ENCODE data around the gene PLEKHM1.
A peak's percentile ranks its signal among the peaks of the same experiment; 100 is the strongest.

PLEKHM1 gene

GRCh38 chr17:45429339-45430005, 61.0 kb downstream of the PLEKHM1 start:
- no peak for DNase-seq (ENCODE audit: low read depth)
- no peak for TF ChIP-seq CTCF (IDR thresholded peaks at IDR 0.05; ENCODE audit: low read depth, low read length)
- TF ChIP-seq MYC (IDR thresholded peaks at IDR 0.05; ENCODE audit: low read depth, low read length), result no peak
- no peak for TF ChIP-seq MAX (IDR thresholded peaks at IDR 0.05; ENCODE audit: low read depth, low read length)
- no peak for TF ChIP-seq POLR2A (IDR thresholded peaks at IDR 0.05; ENCODE audit: extremely low read depth, insufficient read length)
- H3K4me3 ChIP-seq (ENCODE audit: low read depth, low read length), result no peak overlapping the region

- no peak overlapping the region for H3K4me3 ChIP-seq (ENCODE audit: low read depth, low read length)
Measured at GRCh38 chr17:45428931-45429338, 61.6 kb downstream of the PLEKHM1 start.

GRCh38 chr17:45428050-45428617, 62.4 kb downstream of the PLEKHM1 start:
- no peak overlapping the region for H3K4me3 ChIP-seq (ENCODE audit: low read depth, low read length)
- TF ChIP-seq CTCF (IDR thresholded peaks at IDR 0.05; ENCODE audit: low read depth, low read length), result peak; percentile 94
- no peak for TF ChIP-seq POLR2A (IDR thresholded peaks at IDR 0.05; ENCODE audit: extremely low read depth, insufficient read length)
- no peak for TF ChIP-seq MYC (IDR thresholded peaks at IDR 0.05; ENCODE audit: low read depth, low read length)
- TF ChIP-seq MAX (IDR thresholded peaks at IDR 0.05; ENCODE audit: low read depth, low read length), result no peak
- DNase-seq (ENCODE audit: low read depth), result peak; percentile 87

More at GRCh38 chr17:45428931-45429338, 61.6 kb downstream of the PLEKHM1 start:
- TF ChIP-seq MYC (IDR thresholded peaks at IDR 0.05; ENCODE audit: low read depth, low read length) (no peak), CTCF (IDR thresholded peaks at IDR 0.05; ENCODE audit: low read depth, low read length) (no peak), POLR2A (IDR thresholded peaks at IDR 0.05; ENCODE audit: extremely low read depth, insufficient read length) (no peak), MAX (IDR thresholded peaks at IDR 0.05; ENCODE audit: low read depth, low read length) (no peak)
- DNase-seq (ENCODE audit: low read depth), result peak; percentile 63

GRCh38 chr17:45427181-45427835, 63.2 kb downstream of the PLEKHM1 start:
- no peak overlapping the region for H3K4me3 ChIP-seq (ENCODE audit: low read depth, low read length)
- no peak for DNase-seq (ENCODE audit: low read depth)
- no peak for TF ChIP-seq MAX (IDR thresholded peaks at IDR 0.05; ENCODE audit: low read depth, low read length)
- TF ChIP-seq POLR2A (IDR thresholded peaks at IDR 0.05; ENCODE audit: extremely low read depth, insufficient read length), result no peak
- no peak for TF ChIP-seq MYC (IDR thresholded peaks at IDR 0.05; ENCODE audit: low read depth, low read length)
- TF ChIP-seq CTCF (IDR thresholded peaks at IDR 0.05; ENCODE audit: low read depth, low read length), result no peak

GRCh38 chr17:45426561-45426960, 64.0 kb downstream of the PLEKHM1 start:
- no peak for DNase-seq (ENCODE audit: low read depth)
- TF ChIP-seq POLR2A (IDR thresholded peaks at IDR 0.05; ENCODE audit: extremely low read depth, insufficient read length) (no peak), CTCF (IDR thresholded peaks at IDR 0.05; ENCODE audit: low read depth, low read length) (no peak), MYC (IDR thresholded peaks at IDR 0.05; ENCODE audit: low read depth, low read length) (no peak), MAX (IDR thresholded peaks at IDR 0.05; ENCODE audit: low read depth, low read length) (no peak)
- H3K4me3 ChIP-seq (ENCODE audit: low read depth, low read length), result no peak overlapping the region
